Upper lobe of left lung (tissue), 6 donors: ENCODE measurements around the gene CACNA1H. TPM values are rescaled to one million over a fixed set of nuclear protein-coding genes. Genes with fewer than 3 reads are reported as not detected.
A peak's percentile ranks its signal among the peaks of the same experiment; 100 is the strongest.

Experiments used
- ATAC-seq, 2 donors: fragments of 200-7000 bp; cut with Tn5 transposase; one replicate each; pipeline ENCODE4 v1.9.1; 2022; ENCODE audit warnings: mild to moderate bottlenecking in 2 of 2, moderate library complexity in 2 of 2; ENCODE audit not compliant: low FRiP score in 2 of 2
- DNase-seq, 2 donors: peaks; one replicate each; pipeline ENCODE4 v3.0.0-alpha.2; 2019 to 2020
- H3K27ac ChIP-seq, 4 donors: fragments of 200-600 bp; sonication (generic); one replicate each; pipeline ENCODE4 v1.5.1; 2016 to 2019
- H3K27me3 ChIP-seq, 4 donors: fragments of 200-600 bp; sonication (generic); one replicate each; pipeline ENCODE4 v1.5.1; 2017 to 2019
- H3K36me3 ChIP-seq, 4 donors: fragments of 200-600 bp; sonication (generic); one replicate each; pipeline ENCODE4 v1.5.1; 2016 to 2019
- H3K4me1 ChIP-seq, 4 donors: fragments of 200-600 bp; sonication (generic); one replicate each; pipeline ENCODE4 v1.5.1; 2018 to 2019
- H3K4me3 ChIP-seq, 4 donors: fragments of 200-600 bp; sonication (generic); one replicate each; pipeline ENCODE4 v1.5.1; 2017 to 2019; ENCODE audit warnings: mild to moderate bottlenecking in 2 of 4, moderate library complexity in 1 of 4
- H3K9me3 ChIP-seq, 4 donors: fragments of 200-600 bp; sonication (generic); one replicate each; pipeline ENCODE4 v1.5.1; 2018 to 2019
- EP300 ChIP-seq, 4 donors: sonication (generic); formaldehyde crosslinking; IDR thresholded peaks; one replicate each; pipeline ENCODE4 v1.5.1; 2017; ENCODE audit warnings: antibody characterized with exemption in 4 of 4, control low read depth in 2 of 4
- POLR2A ChIP-seq, 4 donors: fragments of 450-650 bp; IDR thresholded peaks; one replicate each; pipeline ENCODE4 v1.5.1; 2016 to 2017; ENCODE audit warnings: antibody characterized with exemption in 4 of 4, mild to moderate bottlenecking in 2 of 4
- POLR2AphosphoS5 ChIP-seq, 2 donors: sonication (generic); formaldehyde crosslinking; IDR thresholded peaks; one replicate each; pipeline ENCODE4 v1.5.1; 2017; ENCODE audit warnings: antibody characterized with exemption in 2 of 2
- WGBS, 2 donors: methylation state at CpG; one replicate each; pipeline ENCODE4 v1.1.5; 2017 to 2018; 5-methylcytosine and 5-hydroxymethylcytosine counted together
- total RNA-seq, 6 donors: library from RNA; depleted of rRNA in 4 of 6; stranded (reverse); fragments of >200 nt in 4 of 6; gene quantifications; one replicate each; pipeline versions ENCODE4 v1.1.0 to v1.2.1, GENCODE V29; 2016 to 2021
- TF ChIP-seq, protein P1 (sequence below), 6 experiments: fragments of 450-650 bp in 4 of 6; fragments of 200-600 bp in 2 of 6; sonication (generic) in 2 of 6; IDR thresholded peaks; one replicate each; pipeline ENCODE4 v1.5.1; 2016 to 2019; ENCODE audit warnings: antibody characterized with exemption in 6 of 6
- donor health status: DM: no; HTN: no; CAD: no; lungs with moderate emphysema.
- donor health status: DM: no; HTN: yes; CAD: no; lungs with severe emphysema.

CACNA1H gene
- total RNA-seq, 6 donors from 2014 or later, result 6.4 to 46.1 (median 9.3) TPM

DNA sequence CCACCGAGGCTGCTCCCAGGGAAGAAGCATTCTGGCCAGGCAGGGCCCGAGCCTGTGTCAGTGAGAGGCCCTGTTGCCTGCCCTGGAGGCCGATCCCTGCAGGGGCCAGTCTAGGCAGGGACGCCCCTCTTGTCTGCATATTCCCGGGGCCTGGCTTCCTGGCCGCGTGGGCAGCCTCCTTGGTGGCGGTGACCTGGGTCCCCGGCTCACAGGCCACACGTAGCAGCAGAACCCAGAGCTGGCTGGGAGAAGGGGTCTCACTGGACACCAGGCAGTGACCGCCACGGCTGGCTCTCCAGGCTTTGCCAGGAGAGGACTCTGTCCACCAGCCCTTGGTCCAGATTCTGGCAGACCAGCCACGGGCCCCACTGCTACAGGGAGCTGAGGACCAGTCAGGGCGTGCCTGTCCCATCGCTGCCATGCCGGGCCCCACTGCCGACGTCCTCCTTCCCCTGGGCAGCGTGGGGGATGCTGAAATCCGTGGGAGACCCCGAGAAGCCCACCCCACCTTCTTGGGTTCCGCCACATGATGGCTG is 3.7 kb upstream of the CACNA1H start:
- no peak for TF ChIP-seq POLR2A (IDR thresholded peaks at IDR 0.05)
- TF ChIP-seq POLR2AphosphoS5 (IDR thresholded peaks at IDR 0.05), result no peak
- TF ChIP-seq, protein P1, sequence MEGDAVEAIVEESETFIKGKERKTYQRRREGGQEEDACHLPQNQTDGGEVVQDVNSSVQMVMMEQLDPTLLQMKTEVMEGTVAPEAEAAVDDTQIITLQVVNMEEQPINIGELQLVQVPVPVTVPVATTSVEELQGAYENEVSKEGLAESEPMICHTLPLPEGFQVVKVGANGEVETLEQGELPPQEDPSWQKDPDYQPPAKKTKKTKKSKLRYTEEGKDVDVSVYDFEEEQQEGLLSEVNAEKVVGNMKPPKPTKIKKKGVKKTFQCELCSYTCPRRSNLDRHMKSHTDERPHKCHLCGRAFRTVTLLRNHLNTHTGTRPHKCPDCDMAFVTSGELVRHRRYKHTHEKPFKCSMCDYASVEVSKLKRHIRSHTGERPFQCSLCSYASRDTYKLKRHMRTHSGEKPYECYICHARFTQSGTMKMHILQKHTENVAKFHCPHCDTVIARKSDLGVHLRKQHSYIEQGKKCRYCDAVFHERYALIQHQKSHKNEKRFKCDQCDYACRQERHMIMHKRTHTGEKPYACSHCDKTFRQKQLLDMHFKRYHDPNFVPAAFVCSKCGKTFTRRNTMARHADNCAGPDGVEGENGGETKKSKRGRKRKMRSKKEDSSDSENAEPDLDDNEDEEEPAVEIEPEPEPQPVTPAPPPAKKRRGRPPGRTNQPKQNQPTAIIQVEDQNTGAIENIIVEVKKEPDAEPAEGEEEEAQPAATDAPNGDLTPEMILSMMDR (IDR thresholded peaks at IDR 0.05), result no peak
- TF ChIP-seq EP300 (IDR thresholded peaks at IDR 0.05), result no peak
- peaks cover 0 to 25% (median 14%) of the 10 kb centered on the region in 4 donors for H3K27me3 ChIP-seq
- DNase-seq (peak in 1 of 2 donors; percentile 75), ATAC-seq (no peak)
- 85 to 86% methylated on average over 4 to 22 of the region's 22 CpGs for WGBS, 2 donors
- peaks cover 5 to 19% (median 12%) of the 10 kb centered on the region in 4 donors for H3K4me1 ChIP-seq
- H3K4me3 ChIP-seq, result no peak overlapping the region
- no peak overlapping the region for H3K27ac ChIP-seq
- H3K9me3 ChIP-seq, result no peaks in the 10 kb centered on the region
- no peaks in the 10 kb centered on the region for H3K36me3 ChIP-seq

GRCh38 chr16:1150511-1150982 is 2.4 kb upstream of the CACNA1H start:
- H3K27ac ChIP-seq, result no peak overlapping the region
- no peaks in the 10 kb centered on the region for H3K9me3 ChIP-seq
- peak in 1 of 2 donors; percentile 65 for DNase-seq
- peaks cover 0 to 38% (median 22%) of the 10 kb centered on the region in 4 donors for H3K27me3 ChIP-seq
- no peaks in the 10 kb centered on the region for H3K36me3 ChIP-seq
- 58 to 69% methylated on average over 21 of the region's 21 CpGs for WGBS, 2 donors
- H3K4me3 ChIP-seq, result no peak overlapping the region
- peaks cover 5 to 29% (median 16%) of the 10 kb centered on the region in 4 donors for H3K4me1 ChIP-seq
- ATAC-seq, result no peak
- TF ChIP-seq POLR2AphosphoS5 (IDR thresholded peaks at IDR 0.05) (no peak), EP300 (IDR thresholded peaks at IDR 0.05) (no peak), POLR2A (IDR thresholded peaks at IDR 0.05) (no peak)
- TF ChIP-seq, protein P1 (IDR thresholded peaks at IDR 0.05), result no peak

- Histone ChIP-seq H3K36me3 (no peaks in the 10 kb centered on the region), H3K4me3 (no peak overlapping the region), H3K4me1 (peaks cover 5 to 29% (median 16%) of the 10 kb centered on the region in 4 donors), H3K27me3 (peaks cover 0 to 42% (median 27%) of the 10 kb centered on the region in 4 donors), H3K27ac (no peak overlapping the region), H3K9me3 (no peaks in the 10 kb centered on the region)
- TF ChIP-seq POLR2AphosphoS5 (IDR thresholded peaks at IDR 0.05) (no peak), EP300 (IDR thresholded peaks at IDR 0.05) (no peak), POLR2A (IDR thresholded peaks at IDR 0.05) (no peak)
- TF ChIP-seq, protein P1 (IDR thresholded peaks at IDR 0.05), result no peak
- no peak for ATAC-seq
- WGBS, 2 donors, result 43 to 65% methylated on average over 9 to 16 of the region's 18 CpGs
- DNase-seq, result peak in 1 of 2 donors; percentile 72
Observed at GRCh38 chr16:1151424-1152122, 1.3 kb upstream of the CACNA1H start.

DNA sequence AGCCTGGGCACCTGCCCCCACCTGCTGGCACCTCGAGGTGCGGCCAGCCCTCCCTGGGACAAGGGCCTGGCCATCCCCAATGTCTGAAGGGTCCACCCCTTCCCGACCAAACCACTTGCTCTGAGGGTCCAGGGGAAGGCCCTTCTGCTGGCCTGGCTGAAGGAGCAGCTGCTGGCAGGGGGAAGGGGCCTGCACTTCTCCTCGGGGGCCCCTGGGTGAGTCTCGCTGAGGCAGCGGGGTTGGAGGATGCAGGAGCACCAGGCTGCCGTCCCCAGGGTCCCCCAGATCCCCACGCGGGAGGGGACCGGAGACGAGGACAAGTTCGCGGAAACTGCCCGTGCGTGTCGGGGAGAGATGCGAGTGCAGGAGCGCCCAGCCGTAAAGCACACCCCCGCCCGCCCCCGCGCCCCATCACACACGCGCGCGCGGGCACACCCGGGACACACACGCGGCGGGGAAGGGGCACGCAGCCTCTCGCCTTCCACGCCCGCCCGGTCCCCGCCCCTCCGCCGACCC is 725 bp upstream of the CACNA1H start:
- peak overlapping the region in 3 of 4 donors; percentile 42 to 54 (median 47) for H3K4me3 ChIP-seq
- H3K9me3 ChIP-seq, result no peaks in the 10 kb centered on the region
- H3K4me1 ChIP-seq, result peaks cover 5 to 29% (median 16%) of the 10 kb centered on the region in 4 donors
- H3K36me3 ChIP-seq, result no peaks in the 10 kb centered on the region
- 4% methylated on average over 19 of the region's 40 CpGs; no CpG with 5 or more reads in 1 of the 2 donors for WGBS, 2 donors
- H3K27me3 ChIP-seq, result peaks cover 0 to 42% (median 27%) of the 10 kb centered on the region in 4 donors
- ATAC-seq, result no peak
- TF ChIP-seq POLR2A (IDR thresholded peaks at IDR 0.05) (no peak), POLR2AphosphoS5 (IDR thresholded peaks at IDR 0.05) (no peak), EP300 (IDR thresholded peaks at IDR 0.05) (no peak)
- TF ChIP-seq, protein P1 (IDR thresholded peaks at IDR 0.05), result no peak
- peak in 1 of 2 donors; percentile 86 for DNase-seq
- H3K27ac ChIP-seq, result no peak overlapping the region
